ENCODE measurements around the gene MAP1B. TPM values are rescaled to one million over a fixed set of nuclear protein-coding genes. Genes with fewer than 3 reads are reported as not detected.

Gene MAP1B
- total and polyA plus RNA-seq, 12 donors: 13.1 to 154 (median 90.0) TPM

GRCh38 chr5:72161951-72162350, 54.7 kb downstream of the MAP1B start:
- no peak for ATAC-seq
- Histone ChIP-seq H3K9me3 (no peaks in the 10 kb centered on the region), H3K36me3 (no peaks in the 10 kb centered on the region), H3K4me1 (peaks cover 5 to 60% (median 32%) of the 10 kb centered on the region in 9 donors), H3K27me3 (no peaks in the 10 kb centered on the region), H3K4me3 (no peak overlapping the region), H3K27ac (no peak overlapping the region)
- DNase-seq: no peak
- no peak for TF ChIP-seq CTCF (IDR thresholded peaks at IDR 0.05)
- intact Hi-C loops (cut with DNase I): no loop called here
- 95% methylated on average over 4 of the region's 4 CpGs for WGBS, 2 donors

- H3K27me3 ChIP-seq: peaks cover 0 to under 1% (median 0%) of the 10 kb centered on the region in 7 donors
- H3K9me3 ChIP-seq: no peaks in the 10 kb centered on the region
- no peak for ATAC-seq
- no peak for TF ChIP-seq CTCF (IDR thresholded peaks at IDR 0.05)
- 96 to 99% methylated on average over 2 of the region's 2 CpGs for WGBS, 2 donors
- no peaks in the 10 kb centered on the region for H3K36me3 ChIP-seq
- no peak overlapping the region for H3K27ac ChIP-seq
- intact Hi-C loops (cut with DNase I): no loop called here
- peaks cover 6 to 64% (median 44%) of the 10 kb centered on the region in 9 donors for H3K4me1 ChIP-seq
- no peak for DNase-seq
- no peak overlapping the region for H3K4me3 ChIP-seq
Measured at GRCh38 chr5:72163349-72163983, 56.2 kb downstream of the MAP1B start.

GRCh38 chr5:72166070-72166979, 59.0 kb downstream of the MAP1B start:
- H3K27ac ChIP-seq: peak overlapping the region in 9 of 10 donors; percentile 3 to 72 (median 38)
- intact Hi-C loops (cut with DNase I): no loop called here
- H3K4me3 ChIP-seq: peak overlapping the region in 7 of 10 donors; percentile 8 to 28 (median 15)

More at GRCh38 chr5:72166070-72166979, 59.0 kb downstream of the MAP1B start:
- peak; percentile 36 to 40 for DNase-seq
- Histone ChIP-seq H3K27me3 (peaks cover 0 to 6% (median 0%) of the 10 kb centered on the region in 7 donors), H3K4me1 (peaks cover 6 to 48% (median 31%) of the 10 kb centered on the region in 9 donors), H3K9me3 (no peaks in the 10 kb centered on the region), H3K36me3 (peaks cover 0 to 6% (median 0%) of the 10 kb centered on the region in 9 donors)
- 35 to 45% methylated on average over 15 of the region's 15 CpGs for WGBS, 2 donors
- no peak for TF ChIP-seq CTCF (IDR thresholded peaks at IDR 0.05)
- ATAC-seq: peak; percentile 46 to 74 (median 56)
